Measurements from ENCODE around the gene GPT2.
"Not testable (repeated sequence)": the region's sequence is repeated elsewhere in the genome, so short reads cannot be mapped to it uniquely, and the experiment has no call there.

Gene GPT2

DNA sequence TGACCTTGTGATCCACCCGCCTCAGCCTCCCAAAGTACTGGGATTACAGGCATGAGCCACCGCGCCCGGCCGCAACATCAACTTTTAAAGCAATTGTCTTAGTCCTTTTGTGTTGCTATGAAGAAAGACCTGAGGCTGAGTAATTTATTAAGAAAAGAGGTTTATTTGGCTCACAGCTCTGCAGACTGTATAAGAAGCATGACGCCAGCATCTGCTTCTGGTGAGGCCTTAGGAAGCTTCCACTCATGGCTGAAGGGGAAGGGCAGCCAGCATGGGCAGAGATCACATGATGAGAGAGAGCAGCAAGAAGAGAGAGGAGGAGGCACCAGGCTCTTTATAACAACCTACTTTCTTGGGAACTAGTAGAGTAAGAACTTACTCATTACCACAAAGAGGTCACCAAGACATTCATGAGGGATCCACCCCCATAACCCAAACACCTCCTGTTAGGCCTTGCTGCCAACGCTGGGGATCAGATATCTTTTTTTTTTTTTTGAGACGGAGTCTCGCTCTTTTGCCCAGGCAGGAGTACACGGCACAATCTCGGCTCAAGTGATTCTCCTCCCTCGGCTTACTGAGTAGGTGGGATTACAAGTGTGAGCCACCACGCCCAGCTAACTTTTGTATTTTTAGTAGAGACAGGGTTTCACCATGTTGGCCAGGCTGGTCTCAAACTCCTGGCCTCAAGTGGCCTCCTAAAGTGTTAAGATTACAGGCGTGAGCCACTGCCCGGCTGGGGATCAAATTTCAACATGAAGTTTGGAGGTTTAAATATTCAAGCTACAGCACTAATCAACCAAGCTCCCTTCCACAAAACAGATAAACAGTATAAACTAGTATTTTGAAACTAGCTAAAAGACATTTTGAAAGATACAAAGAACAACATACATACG lies 21.4 kb upstream of the GPT2 start:
- no peak for DNase-seq (ENCODE audit: low read depth, low spot score)

DNA sequence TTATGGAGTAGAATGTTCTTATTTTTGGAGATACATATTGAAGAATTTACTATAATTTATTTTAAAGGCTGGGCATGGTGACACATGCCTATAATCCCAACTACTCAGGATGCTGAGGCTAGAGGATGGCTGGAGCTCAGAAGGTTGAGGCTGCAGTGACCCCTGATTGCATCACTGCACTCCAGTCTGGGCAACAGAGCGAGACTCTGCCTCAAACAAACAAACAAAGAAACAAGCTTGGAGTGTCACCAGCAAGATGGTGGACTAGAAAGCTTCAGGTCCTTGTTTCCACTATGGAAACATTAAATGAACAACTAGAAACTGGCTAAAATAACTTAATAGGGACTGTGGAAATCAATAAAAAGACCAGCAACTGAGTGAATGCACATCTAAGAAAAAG lies 17.9 kb upstream of the GPT2 start:
- DNase-seq (ENCODE audit: low read depth, low spot score) = no peak

DNA sequence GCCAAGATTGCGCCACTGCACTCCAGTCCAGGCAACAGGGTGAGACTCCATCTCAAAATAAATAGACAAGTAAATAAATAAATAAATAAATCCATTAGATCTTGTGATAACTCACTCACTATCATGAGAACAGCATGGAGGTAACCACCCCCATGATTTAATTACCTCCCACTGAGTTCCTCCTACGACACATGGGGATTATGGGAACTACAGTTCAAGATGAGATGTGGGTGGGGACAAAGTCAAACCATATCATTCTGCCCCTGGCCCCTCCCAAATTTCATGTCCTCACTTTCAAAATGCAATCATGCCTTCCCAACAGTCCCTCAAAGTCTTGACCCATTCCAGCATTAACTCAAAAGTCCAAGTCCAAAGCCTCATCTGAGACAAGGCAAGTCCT lies 16.7 kb upstream of the GPT2 start:
- not testable (repeated sequence) for DNase-seq (ENCODE audit: low read depth, low spot score)

DNA sequence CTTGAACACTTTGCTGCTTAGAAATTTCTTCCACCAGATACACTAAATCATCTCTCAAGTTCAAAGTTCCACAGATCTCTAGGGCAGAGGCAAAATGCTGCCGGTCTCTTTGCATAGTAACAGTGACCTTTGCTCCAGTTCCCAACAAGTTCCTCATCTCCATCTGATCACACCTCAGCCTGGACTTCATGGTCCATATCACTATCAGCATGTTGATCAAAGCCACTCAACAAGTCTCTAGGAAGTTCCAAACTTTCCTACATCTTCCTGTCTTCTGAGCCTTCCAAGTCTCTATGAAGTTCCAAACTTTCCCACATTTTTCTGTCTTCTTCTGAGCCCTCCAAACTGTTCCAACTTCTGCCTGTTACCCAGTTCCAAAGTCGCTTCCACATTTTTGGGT lies 15.3 kb upstream of the GPT2 start:
- DNase-seq (ENCODE audit: low read depth, low spot score) = not testable (repeated sequence)

DNA sequence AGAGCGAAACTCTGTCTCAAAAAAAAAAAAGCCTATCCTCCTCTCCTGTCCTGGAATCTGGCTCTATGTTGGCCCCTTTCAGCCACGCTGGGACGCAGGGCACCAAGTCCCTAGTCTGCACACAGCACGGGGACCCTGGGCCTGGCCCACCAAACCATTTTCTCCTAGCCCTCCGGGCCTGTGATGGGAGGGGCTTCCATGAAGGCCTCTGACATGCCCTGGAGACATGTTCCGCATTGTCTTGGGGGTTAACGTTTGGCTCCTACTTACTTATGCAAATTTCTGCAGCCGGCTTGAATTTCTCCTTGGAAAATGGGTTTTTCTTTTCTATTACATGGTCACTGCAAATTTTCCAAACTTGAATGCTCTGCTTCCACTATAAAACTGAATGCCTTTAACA lies 12.6 kb upstream of the GPT2 start:
- DNase-seq (ENCODE audit: low read depth, low spot score) = no peak

DNA sequence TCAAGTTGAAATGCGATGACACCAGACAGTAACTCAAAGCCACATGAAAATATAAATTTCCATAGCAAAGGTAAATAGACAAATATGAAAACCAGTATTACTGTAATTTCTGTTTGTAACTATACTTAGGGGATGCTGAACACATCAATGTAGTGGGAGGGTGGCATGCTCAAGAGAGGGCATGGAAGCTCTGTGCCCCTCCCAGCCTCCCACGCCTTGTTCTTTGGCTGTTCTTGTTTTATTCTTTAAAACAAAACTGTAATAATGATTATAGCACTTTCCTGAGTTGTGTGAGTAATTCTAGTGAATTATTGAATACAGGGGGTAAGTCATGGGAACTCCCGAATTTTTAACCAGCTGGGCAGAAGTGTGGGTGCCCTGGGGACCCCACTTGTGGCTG lies 11.0 kb upstream of the GPT2 start:
- no peak for DNase-seq (ENCODE audit: low read depth, low spot score)

DNA sequence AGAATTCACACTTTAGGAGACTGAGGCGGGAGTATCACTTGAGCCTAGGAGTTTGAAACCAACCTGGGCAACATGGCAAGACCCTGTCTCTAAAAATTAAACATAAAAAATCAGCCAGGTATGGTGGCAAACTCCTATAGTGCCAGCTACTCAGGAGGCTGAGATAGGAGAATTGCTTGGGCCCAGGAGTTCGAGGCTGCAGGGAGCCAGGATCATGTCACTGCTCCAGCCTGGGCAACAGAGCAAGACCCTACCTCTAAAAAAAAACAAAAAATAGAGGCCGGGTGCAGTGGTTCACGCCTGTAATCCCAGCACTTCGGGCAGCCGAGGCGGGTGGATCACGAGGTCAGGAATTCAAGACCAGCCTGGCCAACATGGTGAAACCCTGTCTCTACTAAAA lies 8.9 kb upstream of the GPT2 start:
- DNase-seq (ENCODE audit: low read depth, low spot score) = no peak

DNA sequence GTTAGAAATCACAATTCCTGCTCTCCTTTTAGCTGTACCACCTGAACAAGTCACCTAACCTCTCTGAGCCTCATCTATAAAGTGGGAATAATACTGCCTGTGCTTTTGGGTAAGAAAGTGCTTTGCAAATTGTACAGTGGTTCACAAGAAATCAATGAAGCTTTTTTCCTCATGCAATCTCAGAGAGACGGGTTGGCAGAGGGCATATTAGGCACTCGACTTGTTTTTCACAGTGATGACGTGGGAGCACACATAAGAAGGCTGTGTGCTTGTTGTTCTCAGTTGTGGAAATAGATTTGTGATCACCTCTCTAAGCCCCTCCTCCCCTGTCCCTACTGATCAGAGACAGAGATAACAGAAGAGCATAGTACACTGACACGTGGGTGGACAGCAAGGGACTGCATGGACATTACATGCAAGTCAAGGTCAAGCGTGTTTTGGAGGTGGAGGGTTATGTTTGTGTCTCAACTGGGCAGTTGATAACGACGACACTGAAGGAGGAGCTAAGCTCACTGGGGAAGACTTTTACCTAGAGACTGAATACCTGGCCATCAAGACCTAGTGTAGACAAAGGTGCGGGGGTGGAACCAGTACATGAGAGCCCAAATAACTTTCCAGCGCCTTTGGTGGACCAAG lies 1.7 kb upstream of the GPT2 start:
- no peak for DNase-seq (ENCODE audit: low read depth, low spot score)

DNA sequence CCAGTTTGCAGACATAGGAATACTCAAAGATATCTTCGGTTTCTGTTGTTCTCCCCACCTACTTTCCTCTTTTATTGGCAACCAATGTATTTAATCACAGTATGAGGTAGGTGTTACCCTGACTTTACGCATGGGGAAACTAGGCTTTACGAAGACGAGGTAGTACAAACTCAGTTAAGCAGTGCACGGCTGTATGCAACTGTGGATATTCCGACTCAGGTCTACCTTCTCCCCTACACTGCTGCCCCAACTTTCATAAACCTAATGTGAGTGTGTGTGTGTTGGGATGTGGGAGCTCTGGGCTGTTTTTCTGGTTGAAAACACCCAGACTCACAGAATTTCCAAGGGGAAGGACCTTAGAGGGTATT lies 1.2 kb upstream of the GPT2 start:
- no peak for DNase-seq (ENCODE audit: low read depth, low spot score)

DNA sequence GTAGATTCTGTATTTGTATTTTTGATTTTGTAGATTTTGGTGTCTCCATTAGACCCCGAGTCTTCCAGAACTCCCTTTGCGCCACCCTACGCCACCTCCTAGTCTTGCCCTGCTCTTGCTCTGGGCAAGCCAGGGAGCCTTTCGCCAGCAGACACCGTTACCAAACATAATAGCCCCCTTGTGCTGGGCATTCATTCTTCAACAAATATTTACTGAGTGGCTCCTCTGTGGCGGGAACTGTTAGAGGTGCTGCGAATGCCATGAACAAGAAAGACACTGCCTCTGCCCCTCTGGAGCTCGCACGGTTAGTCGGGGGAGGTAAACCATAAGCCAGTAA lies 841 bp upstream of the GPT2 start:
- no peak for DNase-seq (ENCODE audit: low read depth, low spot score)

DNA sequence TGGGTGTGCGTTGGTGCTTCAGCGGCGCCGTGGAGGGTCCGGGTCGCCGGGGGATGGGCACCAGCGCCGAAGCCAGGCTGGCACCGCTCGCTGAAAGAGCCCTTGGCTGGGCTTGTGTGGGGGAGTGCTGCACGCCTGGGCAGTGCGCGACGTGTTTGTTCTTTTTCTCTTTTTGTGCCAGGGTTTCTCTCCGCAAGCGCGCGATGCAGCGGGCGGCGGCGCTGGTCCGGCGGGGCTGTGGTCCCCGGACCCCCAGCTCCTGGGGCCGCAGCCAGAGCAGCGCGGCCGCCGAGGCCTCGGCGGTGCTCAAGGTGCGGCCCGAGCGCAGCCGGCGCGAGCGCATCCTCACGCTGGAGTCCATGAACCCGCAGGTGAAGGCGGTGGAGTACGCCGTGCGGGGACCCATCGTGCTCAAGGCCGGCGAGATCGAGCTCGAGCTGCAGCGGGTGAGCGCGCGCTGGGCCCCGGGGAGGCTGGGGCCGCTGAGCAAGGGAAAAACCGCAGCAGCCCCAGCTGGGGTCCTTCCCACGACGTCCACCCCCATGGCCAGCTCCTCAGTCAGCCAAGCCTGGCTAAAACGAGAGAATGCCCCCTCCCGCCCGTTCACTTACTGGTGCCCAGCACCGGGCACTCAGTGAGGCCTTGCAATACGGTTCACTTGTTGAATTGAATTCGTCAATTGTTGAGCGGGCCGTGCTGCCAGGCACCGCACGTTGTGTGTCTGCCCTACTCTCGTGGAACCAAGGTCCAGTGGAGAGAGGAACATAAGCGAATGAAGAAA lies 541 bp downstream of the GPT2 start:
- no peak for DNase-seq (ENCODE audit: low read depth, low spot score)

DNA sequence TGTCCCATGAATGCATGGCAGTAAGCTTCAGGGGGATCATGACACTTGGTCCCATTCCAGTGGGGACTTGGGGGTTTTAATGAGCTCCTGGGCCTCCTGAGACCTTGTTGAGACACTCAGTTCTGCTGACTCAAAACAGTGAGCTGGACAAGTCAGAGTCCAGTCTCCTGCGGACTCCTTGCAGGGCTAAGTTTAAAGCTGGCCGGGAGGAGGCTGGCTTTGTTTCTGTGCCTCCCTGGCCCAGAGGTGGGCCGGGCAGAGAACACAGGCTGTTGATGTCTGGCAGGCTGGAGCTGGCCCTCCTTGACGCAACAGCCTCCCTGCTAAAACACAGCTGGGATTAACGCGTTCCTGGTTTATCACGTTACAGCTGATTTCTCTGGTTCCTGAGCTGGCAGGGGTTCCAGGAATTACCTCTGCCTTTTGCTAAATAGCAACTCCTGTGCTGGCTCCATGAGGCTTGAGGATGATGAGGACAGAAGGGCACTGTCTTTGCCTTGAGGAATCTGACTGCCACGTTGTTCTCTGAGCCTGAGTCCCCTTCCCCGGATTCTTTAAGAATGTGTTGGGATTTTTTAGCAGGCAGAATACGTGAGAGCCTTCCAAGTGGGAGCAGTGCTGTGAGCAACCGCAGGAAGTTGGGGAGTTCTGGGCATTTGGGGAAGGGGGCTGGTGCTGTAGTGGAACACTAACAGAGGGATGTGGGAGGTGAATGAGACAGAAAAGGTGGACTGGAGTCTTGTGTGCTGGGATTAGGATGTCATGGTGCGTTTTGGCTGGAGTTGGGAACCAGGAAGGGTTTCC lies 2.0 kb downstream of the GPT2 start:
- no peak for DNase-seq (ENCODE audit: low read depth, low spot score)

DNA sequence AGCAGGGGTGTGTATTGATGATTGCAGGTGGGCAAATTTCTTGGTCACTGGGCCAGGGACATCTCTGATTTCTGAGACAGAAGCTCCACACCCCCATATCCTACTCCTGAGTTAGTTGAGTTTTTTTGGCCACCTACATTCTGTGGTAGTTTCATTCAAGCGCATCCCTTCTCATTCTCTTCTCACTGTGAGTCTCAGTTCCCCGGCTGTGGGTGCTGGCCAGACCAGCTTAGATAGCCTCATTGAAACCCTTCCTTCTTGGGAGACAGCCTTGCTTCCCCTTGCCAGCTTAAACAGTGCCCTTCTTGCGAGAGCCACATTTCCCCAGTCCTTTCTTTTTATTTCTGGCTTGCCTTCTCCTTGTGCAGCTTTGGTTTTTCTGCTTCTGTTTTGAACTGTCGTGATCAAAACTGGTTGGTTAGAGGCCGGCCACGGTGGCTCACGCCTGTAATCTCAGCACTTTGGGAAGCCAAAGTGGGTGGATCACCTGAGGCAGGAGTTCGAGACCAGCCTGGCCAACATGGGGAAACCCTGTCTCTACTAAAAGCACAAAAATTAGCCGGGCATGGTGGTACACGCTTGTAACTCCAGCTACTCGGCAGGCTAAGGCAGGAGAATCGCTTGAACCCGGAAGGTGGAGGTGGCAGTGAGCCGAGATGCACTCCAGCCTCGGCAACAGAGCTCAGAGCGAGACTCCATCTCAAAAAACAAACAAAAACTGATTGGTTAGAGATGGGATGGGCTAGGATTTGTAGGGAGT lies 2.8 kb downstream of the GPT2 start:
- DNase-seq (ENCODE audit: low read depth, low spot score) = no peak

DNA sequence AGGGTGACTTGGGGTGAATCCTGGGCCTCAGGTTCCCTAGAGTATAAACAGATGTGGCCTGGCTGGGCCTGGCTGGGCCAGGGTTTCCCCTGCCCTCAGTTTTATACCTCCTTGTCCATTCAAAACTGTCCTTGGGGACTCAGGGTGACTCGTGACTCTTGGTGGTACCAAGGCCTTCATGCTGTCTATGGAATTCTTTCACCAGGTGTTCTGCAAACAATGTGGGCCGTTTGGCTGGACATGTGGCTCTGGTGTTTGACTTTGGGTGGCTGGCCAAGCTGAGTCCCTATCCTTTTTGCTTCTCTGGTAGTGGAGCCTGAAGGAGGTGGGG lies 3.3 kb downstream of the GPT2 start:
- DNase-seq (ENCODE audit: low read depth, low spot score) = no peak

DNA sequence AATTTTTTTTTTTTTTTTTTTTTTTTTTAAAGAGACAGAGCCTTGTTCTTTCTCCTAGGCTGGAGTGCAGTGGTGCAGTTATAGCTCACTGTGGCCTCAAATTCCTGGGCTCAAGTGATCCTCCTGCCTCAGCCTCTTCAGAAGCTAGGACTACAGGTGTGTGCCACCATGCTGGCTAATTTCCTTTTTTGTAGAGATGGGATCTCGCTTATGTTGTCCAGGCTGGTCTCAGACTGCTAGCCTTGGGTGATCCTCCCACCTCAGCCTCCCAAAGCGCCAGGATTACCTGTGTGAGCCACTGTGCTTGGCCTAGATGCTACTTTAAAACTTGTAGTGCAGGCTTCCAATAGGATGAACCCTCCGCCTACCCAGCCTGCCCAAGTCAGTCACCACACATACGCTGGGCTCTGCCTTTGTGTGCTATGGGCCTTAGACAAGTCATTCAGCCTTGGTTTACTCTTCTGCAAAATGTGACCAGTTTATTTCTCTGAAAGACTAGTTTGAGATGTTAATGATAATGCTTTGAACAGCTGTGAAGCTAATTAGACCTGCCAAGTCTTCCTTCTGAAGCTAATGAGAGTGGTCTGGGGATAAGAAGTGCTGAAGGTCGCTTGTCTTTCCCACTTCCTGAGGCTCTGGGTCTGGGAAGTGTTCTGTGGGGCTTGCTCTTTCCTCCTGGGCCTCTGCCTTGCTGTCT lies 5.2 kb downstream of the GPT2 start:
- DNase-seq (ENCODE audit: low read depth, low spot score) = no peak

DNA sequence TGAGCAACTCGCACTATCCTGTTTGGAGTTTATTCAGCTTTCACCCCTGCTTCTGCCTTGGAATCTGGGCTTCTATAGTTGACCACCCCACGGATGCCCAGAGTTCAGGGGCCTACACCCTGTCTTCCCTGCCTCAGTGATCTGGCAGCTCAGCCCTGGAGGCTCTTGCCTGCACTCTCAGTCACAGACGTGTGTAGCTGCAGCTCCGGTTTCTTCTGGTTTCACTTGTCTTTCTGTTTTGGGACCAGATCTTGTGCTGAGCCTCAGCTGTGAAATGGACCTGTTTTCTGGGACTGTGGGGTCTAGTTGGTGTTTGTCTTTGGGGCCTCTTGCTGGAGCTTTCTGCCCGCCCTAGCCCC lies 5.8 kb downstream of the GPT2 start:
- no peak for DNase-seq (ENCODE audit: low read depth, low spot score)

DNA sequence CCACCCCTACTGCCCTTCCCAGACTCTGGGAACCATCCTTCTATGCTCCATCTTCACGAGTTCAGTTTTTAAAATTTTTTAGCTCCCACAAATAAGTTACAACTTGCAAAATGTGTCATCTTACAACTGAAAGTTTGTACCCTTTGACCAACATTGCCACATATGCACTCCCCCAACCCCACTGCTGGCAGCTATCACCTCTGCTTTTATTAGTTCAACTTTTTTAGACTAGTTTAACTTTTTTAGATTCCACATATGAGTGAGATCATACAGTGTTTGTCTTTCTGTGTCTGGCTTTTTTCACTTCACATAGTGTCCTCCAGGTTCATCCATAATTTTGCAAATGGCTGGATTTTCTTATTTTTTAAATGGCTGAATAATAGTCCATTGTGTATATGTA lies 7.7 kb downstream of the GPT2 start:
- no peak for DNase-seq (ENCODE audit: low read depth, low spot score)

DNA sequence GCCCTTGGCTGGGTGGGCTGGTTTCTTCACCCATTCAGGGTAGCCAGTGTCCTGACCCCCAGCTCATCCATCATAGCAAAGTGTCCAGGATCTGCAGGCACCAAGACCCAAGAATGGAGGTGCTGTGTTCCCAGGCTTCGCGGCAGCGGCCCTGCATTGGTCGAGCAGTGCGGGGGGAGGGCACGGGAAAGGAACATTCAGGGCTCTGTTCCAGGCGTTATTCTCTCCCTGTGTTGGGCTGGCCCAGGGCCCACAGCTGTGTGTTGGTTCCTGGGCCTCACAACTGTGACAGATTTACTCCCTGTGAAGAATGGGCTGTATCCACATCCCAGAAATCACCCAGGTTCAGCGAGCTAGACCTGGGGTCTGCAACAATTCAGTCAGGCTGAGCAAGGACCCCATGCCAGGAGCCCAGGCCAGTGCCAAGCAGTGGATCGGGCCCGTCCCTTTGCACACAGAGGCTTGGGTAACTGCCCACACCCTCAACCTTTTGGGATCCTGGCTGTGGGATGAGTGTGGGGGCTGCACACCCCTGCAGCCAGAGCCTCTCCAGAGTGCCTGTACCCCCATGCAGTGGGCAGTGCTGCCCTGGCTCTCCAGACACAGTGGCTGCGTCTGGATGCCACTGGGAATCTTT lies 10.0 kb downstream of the GPT2 start:
- DNase-seq (ENCODE audit: low read depth, low spot score) = no peak

DNA sequence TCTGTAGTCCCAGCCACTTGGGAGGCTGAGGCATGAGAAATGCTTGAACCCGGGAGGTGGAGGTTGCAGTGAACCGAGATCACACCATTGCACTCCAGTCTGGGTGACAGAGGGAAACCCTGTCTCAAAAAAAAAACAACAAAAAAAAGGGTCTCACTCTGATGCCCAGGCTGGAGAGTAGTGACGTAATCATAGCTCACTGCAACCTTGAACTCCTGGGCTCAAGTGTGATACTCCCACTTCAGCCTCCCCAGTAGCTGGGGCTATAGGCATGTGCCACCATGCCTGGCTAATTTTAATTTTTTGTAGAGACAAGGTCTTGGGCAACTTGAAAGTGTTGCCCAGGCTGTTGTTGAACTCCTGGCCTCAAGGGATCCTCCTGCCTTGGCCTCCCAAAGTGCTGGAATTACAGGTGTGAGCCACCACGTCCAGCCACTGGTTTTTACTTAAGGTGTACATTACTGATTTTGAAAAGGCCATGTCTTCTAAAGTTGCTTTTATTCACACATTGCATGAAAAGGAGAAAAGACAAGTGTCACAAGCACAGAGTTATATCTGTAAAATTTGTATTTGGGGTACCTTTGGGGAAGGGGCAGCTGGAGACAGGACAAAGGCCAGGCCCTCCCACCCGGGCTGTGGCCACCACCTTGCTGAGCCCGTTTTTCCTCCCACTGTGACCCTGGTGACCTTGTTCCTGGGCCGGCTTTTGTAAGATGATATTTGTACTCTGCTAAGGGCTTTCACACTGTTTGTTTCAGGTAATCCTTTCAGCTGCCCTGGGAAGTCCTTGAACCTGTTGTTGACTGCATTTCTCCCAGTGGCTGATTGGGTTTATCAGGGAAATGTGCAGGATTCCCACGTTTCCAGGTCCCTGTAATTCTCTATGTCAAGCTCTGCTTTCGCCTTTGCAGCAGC lies 11.5 kb downstream of the GPT2 start:
- no peak for DNase-seq (ENCODE audit: low read depth, low spot score)

Measured in brain pericyte (primary cell).